Inflammatory macrophage treated with lipopolysaccharide for 1 hour (primary cell): ENCODE data around the gene AFG1L.
"Not testable (repeated sequence)": the region's sequence is repeated elsewhere in the genome, so short reads cannot be mapped to it uniquely, and the experiment has no call there.

Source experiments
- DNase-seq, 2 donors: peaks; one replicate each; pipeline ENCODE4 v3.0.0-alpha.2; 2020 to 2022

AFG1L gene

DNA sequence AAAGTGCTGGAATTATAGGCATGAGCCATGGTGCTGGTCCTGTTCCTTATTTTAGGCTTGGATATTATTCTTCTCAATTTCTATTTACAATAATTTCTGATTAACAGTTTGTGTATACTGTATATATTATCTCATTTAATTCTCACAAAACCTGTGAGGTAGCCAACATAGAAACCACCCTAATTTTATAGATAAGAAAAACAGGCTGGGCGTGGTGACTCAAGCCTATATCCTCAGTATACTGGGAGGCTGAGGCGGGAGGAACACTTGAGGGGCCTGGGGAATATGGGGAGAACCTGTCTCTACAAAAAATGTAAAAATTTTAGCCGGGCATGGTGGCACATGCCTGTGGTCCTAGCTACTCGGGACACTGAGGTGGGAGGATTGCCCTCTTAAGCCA lies 3.8 kb upstream of the AFG1L start:
- DNase-seq = no peak

DNA sequence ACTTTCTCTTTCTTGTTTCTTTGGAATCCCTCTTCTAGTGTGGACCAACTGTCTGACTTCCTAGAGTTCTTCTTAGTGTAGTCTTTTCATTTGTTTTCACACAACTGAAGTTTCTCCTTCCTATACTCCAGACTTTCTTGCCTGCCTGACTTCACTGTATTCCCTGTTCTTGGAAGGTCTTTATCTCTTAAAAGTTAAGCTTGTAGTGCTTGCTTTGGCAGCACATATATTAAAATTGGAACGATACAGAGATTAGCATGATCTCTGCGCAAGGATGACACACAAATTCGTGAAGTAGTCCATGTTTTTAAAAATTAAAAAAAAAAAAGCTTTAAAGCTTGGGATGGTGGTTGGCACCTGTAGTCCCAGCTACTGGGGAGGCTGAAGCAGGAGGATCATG lies 2.3 kb upstream of the AFG1L start:
- not testable (repeated sequence) for DNase-seq

DNA sequence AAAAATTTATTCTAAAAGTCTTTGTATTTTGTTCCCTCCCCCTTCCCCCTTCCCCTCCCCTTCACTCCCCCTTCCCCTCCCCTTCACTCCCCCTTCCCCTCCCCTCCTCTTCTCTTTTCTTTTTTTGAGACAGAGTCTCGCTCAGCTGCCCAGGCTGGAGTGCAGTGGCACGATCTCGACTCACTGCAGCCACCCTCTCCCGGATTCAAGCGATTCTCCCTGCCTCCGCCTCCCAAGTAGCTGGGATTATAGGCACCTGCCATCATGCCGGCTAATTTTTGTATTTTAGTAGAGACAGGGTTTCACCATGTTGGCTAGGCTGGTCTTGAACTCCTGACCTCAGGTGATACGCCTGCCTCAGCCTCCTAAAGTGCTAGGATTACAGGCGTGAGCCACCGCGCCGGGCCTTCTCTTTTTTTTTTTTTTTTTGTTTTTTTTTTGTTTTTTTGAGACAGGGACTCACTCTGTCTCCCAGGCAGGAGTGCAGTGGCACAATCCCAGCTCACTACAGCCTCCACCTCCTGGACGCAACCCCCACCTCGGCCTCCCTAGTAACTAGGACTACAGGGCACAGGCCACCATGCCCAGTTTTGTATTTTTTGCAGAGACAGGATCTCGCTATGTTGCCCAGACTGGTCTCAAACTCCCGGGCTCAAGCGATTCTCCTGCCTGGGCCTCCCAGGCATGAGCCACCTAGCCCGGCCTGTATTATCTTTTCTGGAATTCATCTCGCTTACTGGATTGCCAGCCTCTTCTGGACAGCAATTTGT lies 1.1 kb upstream of the AFG1L start:
- DNase-seq = no peak

DNA sequence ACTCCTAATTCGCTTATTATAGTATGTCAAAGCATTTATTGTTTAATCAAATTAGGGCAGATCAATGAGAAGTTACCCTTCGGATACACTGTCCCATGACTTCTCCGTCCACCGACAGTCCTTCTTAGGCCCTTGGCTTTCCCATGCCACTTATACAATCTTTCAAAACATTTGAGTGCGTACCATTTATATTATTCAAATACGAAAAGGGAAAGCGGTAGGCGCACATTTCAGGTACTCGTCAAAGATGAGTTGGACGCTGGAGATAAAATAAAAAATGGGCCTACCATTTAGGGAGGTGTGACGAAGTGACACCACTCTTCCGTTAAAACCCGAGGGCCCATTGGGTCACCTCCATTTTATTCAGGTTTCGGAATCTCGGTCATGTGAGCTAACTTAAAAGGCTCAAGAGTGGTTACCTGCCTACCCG lies 542 bp upstream of the AFG1L start:
- no peak for DNase-seq

DNA sequence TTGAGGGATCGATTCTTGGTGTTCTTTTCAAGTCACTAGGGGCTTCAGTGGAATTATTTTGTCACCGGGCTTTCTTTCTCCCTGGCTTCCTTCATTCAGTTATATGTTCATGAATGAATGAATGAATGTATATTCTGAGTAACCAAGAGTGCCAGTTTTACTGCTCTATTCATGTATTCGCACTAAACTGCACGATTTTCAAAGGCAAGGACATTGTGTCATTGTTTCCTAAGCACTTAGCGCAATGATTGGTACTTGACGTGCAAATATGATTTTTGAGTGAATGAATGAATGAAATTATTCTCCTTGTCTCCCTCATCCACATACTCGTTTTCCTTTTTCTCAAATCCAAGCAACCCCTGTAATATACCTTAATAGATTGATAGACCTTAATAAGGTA lies 822 bp downstream of the AFG1L start:
- DNase-seq = no peak

DNA sequence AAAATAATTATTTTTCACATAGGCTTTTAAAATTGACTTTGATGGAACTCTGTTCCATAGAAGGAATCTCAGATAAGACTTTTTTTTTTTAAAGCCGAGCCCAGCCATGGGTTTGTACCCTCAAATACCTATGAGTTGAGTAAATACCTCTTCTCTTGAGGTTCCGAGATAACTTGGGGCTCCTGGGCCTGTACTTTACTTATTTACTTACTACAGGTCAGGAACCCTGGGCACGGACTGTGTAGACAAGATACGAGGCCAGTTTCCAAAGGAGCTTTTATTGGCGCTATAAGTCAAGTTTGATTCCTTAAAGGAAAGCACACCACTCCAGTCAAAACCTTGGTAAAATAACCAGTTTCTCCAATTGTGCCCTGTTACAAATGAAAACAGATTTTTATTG lies 7.5 kb downstream of the AFG1L start:
- DNase-seq = no peak

DNA sequence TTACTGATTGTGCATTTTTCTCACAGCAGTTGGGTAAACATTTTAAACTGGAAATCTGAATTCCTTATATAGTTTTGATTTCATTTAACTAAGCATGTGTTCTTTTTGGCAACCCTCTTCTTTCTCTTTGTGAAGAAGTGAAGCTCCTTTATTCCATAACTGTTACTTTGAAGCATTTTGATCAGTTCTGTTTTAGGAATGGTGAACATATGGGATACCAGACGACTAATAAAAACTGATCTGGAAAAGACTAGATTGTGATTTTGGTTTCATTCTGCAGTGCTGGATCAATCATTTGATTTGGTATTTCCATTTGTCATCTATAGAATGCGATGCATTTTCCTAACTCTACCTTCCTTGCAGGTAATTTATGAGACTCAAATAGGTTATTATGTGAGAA lies 9.8 kb downstream of the AFG1L start:
- no peak for DNase-seq

DNA sequence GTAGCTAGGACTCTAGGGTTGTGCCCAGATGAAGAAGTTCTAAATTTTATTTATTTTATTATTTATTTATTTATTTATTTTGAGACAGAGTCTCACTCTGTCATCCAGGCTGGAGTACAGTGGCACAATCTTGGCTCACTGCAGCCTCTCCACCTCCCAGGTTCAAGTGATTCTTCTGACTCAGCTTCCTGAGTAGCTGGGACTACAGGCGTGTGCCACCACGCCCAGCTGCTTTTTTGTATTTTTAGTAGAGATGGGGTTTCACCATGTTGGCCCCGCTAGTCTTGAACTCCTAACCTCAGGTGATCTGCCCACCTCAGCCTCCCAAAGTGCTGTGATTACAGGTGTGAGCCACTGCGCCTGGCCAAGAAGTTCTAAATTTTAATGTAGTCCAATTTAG lies 13.8 kb downstream of the AFG1L start:
- not testable (repeated sequence) for DNase-seq

DNA sequence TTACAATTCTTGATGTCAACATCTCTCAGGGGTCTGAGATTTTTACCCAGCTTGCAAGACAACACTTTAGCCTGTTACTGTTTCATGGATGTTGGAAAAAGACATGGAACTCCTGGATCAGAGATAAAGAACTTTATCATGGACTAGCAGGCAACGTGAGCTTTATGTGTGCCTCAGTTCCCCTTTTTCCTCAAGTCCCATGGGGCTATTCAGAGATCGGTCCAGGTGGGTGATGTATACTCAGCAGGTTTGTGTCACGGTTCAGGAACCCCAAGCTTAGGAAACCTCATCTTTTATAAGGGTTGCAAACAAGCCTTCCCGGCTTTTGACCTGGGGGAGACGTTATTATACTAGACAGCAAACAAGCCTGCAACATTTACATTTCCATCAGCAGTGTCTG lies 15.0 kb downstream of the AFG1L start:
- no peak for DNase-seq

DNA sequence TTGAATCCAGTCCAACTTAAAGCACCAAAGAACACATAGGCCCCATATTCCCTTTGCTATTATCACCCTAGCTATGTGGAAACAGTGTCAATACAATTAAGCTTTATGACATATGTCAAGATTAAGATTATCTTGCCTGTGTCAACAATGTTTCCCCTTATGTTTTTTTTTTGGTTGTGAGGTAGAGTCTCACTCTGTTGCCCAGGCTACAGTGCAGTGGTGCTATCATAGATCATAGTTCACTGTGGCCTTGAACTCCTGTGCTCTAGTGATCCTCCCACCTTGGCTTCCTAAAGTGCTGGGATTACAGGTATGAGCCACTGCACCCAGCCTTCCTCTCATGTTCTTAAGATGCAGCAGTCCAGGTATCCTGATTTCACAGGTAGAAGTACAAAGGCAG lies 17.8 kb downstream of the AFG1L start:
- DNase-seq = no peak

DNA sequence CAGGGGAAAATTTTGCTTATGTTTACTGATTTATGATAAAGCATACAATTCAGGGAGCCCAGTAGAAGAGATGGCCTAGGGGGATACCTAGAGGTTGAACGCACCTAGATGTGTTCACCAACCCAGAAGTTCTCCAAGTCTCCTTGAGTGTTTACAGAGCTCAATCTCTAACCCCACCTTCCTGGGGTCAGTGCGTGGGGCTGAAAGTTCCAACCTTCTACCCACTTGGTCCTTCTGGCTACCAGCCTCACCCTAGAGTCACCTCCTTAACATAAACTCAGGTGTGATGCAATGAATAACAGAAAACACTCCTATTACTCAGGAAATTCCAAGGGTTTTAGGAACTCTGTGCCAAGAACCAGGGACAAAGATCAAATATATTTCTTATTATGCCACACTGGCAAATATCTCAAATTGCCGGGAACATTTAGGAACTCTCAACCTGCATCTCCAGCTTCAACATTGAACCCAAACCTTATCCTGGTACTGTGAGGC lies 26.4 kb downstream of the AFG1L start:
- no peak for DNase-seq

DNA sequence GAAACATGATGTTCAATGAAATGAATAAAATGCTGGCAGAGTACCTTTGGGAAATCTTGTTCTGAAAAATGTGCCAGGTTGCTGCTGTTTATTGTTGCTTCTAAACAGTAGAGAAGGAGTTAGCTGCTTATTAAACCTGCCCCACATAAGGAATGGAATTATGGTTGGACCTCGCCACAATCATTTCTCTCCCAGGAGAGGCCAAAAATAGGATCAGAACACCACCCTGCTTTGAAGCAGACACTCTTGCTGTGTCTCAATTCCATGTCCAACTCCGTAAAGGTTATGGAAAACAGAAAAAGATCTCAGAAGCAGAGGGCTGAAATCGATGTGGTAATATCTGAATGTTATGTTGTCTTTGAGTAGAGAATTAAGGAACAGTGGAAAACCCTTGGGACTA lies 27.9 kb downstream of the AFG1L start:
- DNase-seq = no peak

DNA sequence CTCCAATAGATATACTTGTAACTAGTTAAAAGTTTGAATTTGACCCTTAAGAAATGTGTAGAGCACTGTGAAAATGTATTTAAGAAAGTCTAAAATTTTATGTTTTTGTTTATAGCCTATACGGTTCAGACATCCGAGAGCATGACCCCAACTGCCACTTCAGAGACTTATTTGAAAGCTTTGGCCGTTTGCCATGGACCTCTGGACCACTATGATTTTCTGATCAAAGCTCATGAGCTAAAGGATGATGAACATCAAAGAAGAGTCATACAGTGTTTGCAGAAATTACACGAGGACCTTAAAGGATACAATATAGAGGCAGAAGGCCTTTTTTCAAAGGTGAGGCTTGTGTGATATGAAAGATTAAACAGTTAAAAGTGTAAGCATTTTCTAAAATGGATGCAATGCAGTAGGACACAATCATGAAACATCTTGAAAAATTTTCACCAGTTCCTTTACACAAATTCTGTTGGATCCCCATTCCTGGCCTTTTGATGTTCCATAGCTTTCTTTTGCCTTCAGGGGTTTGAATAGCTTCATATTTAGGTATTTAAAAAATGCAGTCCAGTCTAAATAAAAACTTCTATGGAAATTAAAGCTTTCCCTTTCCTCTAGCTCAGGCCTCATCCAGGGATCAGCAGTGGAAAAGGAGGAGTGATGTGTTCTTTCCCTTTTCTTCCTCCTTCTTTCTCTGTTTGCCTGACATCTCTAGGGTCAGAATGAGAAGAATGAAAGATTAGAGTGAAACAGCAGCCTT lies 29.0 kb downstream of the AFG1L start:
- no peak for DNase-seq

DNA sequence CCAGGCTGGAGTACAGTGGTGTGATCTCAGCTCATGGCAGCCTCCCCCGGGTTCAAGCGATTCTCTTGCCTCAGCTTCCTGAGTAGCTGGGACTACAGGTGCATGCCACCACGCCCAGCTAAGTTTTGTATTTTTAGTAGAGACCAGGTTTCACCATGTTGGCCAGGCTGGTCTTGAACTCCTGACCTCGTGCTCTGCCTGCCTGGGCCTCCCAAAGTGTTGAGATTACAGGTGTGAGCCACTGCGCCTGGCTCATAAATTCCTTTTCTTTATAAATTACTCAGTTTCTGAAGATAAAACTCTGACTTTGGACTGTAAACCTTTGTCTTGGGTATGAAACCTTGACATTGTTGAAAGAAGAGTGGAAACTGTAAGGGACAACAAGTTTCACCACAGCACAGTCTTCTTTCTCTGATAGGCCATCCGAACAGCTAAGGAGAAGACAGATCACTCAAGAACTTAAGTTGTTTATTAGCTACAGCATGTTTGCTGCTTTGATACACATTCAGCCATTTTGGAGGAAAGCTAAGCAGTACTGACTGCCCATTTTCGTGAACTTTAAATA lies 35.4 kb downstream of the AFG1L start:
- DNase-seq = not testable (repeated sequence)

DNA sequence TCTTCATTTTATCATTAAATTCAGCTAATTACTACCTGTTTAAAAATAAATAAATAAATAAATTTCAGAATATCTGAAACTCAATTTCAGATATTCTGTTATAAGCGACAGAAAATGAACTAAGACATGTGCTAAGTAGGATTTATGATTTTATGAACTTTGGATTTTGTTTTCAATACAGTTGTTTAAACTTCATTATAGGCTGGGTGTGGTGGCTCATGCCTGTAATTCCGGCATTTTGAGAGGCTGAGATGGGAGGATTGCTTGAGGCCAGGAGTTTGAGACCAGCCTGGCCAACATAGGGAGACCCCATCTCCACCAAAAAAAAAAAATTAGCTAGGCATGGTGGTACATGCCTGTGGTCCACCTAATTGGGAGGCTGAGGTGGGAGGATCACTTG lies 36.0 kb downstream of the AFG1L start:
- no peak for DNase-seq

DNA sequence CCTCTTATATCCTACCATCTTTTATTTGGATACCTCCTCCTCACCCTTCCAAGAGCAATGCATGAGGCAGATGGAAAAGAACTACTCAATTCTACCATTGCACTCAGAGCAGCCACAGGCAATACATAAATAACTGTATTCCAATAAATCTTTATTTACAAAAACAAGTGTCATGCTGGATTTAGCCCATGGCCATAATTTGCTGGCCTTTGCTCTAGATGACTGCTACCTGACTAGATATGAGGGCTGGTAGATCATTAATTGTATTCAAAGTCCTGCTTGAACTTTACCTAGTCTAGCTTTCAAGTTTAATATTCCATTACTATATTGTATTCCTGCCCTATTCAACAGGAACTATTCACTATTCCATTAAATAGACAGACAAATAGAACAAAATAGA lies 37.1 kb downstream of the AFG1L start:
- no peak for DNase-seq

DNA sequence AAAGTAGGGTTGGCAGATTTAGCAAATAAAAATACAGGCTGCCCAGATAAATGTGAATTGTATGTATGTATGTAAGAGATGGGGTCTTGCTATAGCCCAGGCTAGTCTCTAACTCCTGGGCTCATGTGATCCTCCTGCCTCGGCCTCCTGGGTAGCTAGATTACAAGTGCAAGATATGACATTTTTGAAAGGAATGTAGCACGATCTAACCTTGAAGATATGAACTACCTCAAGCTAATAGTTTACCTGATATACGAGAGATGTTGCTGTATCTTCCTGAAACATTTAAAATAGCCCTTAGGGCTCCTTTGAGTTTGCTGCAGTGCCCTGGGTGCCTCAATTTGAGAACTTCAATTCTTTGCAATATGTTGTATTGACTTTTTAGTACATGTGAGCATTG lies 42.1 kb downstream of the AFG1L start:
- DNase-seq = no peak

DNA sequence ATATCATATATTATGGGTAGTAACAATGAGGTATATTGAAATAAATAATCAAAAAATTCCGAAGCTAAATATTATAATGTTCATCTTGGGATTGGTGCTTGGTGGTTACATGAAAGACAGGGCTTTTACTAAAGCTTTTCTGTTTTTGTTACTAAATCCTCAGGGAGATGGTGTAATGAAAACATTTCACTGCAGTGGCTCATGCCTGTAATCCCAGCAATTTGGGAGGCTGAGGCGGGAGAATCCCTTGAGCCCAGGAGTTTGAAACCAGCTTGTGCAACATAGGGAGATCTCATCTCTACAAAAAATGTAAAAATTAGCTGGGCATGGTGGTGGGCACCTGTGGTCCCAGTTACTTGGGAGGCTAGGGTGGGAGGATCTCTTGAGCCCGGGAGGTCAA lies 42.9 kb downstream of the AFG1L start:
- DNase-seq = no peak

DNA sequence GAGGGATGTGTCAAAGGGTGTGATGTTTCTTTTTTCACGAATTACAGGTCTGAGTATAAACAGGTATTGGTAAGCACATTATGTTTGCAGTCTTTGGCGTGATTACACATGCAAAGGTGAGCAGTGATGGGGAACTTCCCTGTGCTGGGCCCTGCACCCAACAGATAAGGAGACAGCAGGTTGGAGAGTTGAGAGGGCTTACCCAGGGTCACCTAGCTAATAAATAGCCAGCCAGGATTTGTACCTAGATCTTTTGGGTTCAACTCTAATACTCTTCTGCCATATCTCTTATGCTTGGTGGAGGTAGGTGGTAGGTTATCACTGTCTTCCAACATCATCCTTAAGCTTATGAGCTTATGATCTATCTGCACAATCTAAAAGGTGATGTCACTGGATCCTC lies 46.5 kb downstream of the AFG1L start:
- DNase-seq = no peak

DNA sequence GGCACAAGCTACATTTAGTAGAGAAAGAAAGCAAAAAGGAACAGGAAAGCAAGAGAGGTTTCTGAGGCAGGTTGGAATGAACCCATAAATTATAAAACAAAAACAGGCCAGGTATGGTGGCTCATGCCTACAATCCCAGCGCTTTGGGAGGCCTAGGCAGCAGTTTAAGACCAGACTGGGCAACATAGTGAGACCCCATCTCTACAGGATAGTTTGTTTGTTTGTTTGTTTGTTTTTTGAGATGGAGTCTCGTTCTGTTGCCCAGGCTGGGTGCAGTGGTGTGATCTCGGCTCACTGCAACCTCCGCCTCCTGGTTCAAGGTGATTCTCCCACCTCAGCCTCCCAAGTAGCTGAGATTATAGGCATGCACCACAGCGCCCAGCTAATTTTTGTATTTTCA lies 49.0 kb downstream of the AFG1L start:
- DNase-seq = no peak

DNA sequence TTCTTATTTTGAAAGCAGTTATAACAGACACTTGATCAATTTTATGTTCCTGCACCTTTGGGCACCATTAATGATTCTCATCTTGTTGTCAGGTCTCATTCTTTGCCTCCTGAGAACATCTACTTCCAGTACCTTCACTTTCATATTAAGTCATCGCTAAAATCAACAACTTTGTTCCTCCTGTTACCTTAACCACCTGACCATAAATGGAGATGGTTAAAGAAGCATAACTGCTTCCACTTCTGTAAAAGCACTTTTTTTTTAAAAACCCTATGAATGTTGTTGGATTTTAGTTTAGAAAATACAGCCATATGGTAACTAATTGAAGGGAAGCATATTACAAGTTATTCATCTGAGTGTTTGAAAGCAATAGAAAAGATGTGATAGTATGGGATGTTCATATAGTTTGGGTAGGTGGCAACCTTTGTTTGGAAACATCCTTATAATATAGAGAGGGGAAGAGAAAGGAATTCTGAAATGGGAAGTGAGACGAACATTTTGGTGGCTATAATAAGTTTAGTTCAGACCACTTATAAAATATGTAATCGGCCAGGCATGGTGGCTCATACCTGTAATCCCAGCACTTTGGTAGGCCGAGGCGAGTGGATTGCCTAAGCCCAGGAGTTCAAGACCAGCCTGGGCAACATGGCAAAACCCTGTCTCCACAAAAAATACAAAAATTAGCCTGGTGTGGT lies 53.9 kb downstream of the AFG1L start:
- no peak for DNase-seq

DNA sequence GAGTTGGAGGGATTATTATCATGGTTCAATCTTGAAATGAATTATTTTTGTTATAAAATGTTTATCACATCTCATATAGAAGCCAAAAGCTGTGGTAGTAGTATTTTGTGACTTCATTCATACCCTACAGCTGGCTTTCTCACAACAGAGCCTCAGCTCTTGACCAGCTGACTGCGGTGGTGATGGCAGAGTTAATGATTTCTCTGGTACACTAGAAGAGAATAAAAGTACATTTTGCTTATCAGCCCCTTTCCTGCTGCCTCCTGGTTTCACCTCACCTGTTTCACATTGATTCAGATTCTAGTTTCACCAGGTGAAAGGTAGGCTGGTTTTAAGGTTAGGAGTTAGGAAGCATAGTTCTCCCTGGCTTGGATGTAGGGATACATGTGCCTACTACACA lies 55.7 kb downstream of the AFG1L start:
- no peak for DNase-seq

DNA sequence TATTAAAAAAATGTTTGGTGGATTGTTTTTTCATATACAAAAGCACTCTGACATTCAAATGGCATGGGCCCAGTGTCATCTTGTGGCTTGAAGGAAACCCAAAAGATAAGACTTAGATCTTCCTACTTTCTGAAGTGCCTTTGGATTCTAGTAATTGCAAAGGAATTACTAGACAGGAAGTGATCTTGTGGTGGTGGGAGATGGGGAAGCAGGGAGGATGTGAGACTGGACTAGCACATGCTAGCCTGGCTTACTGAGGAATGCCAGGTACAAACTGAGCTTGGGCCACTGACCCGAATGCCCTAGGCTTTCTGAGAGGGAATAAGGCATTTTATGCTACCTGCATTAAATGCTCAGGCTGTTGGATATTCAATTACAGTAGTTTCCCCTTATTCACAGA lies 59.0 kb downstream of the AFG1L start:
- DNase-seq = no peak

DNA sequence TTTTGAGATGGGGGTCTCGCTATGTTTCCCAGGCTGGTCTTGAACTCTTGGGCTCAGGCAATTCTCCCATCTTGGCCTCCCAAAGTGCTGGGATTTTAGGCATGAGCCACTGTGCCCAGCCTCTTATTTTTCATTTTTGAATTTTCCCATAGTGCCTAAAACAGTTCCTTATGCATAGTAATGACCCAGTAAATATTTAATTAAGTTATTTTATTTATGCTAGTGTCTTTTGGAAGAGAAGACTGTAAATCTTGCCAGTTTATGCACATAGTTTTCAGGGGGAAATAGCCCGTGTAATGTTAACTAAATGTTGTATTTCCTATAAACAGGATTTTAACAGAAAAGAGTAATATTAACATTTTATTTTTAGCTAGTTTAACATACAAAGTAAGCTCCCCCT lies 60.3 kb downstream of the AFG1L start:
- DNase-seq = no peak
